Erythroblast (primary cell): Measurements from ENCODE around the gene GRIP2.

Experiments used
- GATA1 ChIP-seq: IDR thresholded peaks from 2 replicates; pipeline ENCODE4 v1.6.1; 2011; ENCODE audit warnings: low read depth, mild to moderate bottlenecking, control low read depth, low read length, moderate library complexity
- POLR2A ChIP-seq: IDR thresholded peaks from 2 replicates; pipeline ENCODE4 v1.6.1; 2011; ENCODE audit warnings: mild to moderate bottlenecking, low read length

DNA sequence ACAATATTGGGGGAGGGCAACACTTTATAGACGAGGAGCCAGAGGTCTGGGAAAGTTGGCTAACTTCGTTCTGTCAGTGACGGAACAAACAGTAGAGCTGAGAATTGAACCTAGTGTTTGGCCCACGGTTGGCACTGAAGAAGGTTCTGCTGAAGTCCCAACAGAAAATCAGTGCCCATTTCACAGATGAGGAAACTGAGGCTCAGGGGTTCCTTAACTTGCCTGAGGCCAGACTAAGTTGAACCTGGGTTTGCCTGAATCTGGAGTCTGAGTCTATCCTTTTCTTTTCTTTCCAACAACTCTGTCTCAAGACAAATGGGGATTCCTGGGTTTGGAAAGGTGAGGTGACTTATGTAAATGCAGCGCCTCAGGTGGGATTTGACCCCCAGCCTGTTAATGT, 82.7 kb downstream of the GRIP2 start:
- TF ChIP-seq POLR2A = no peak
- TF ChIP-seq GATA1 = no peak
